ENCODE data around the gene MGMT. TPM values are rescaled to one million over a fixed set of nuclear protein-coding genes. Genes with fewer than 3 reads are reported as not detected.

Gene MGMT
- total and polyA plus RNA-seq, 7 experiments from 2014 or later: 17.6 to 37.1 (median 22.0) TPM

DNA sequence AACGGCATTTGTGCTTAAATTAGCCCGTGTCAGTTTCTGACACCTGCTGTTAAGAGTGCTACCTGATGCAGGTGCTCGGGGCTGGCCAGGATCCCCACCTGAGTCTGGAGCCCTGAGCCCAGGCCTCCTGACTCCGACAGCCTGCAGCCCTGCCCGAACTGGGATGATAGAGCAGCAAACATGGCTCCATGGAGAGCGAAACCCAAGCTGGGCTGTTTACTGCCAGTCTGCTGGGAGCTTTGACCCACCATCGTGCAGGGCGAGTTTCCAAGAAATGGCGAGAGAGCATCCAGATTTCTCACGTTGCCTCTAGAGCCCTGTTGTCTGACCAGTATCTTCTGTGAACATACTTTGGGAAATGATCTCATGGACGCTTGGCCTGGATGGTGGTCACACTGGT, 66.2 kb downstream of the MGMT start:
- Mint-ChIP-seq H3K9me3 (peaks cover 0 to 39% (median 2%) of the 10 kb centered on the region in 11 donors), H3K27ac (no peak overlapping the region), H3K4me1 (peaks cover 0 to 39% (median 30%) of the 10 kb centered on the region in 7 donors), H3K27me3 (no peaks in the 10 kb centered on the region), H3K4me3 (no peak overlapping the region), H3K36me3 (peaks cover 2 to 75% (median 56%) of the 10 kb centered on the region in 5 donors)
- DNase-seq (no peak), ATAC-seq (no peak)
- intact Hi-C loops (cut with micrococcal nuclease): no loop called here
- ChIA-PET CTCF (no interaction called here), POLR2A (no interaction called here)
- no peaks in the 10 kb centered on the region for H3K4me1 ChIP-seq (ENCODE audit: control insufficient read depth in 2 of 2, insufficient read depth in 2 of 2, low read length in 2 of 2)
- H3K9me3 ChIP-seq (ENCODE audit: control insufficient read depth in 2 of 3, low read length in 3 of 3): peaks cover 0 to 4% (median 0%) of the 10 kb centered on the region in 3 experiments
- H3K4me3 ChIP-seq (ENCODE audit: low read length): no peak overlapping the region
- H3K27me3 ChIP-seq (ENCODE audit: control insufficient read depth in 2 of 2, insufficient read depth in 2 of 2, low read length in 2 of 2): no peaks in the 10 kb centered on the region
- no peak overlapping the region for H3K27ac ChIP-seq (ENCODE audit: low read depth, low read length)
- H3K36me3 ChIP-seq (ENCODE audit: control insufficient read depth in 2 of 3, insufficient read depth in 3 of 3, low read length in 3 of 3): peaks cover 0 to 27% (median 0%) of the 10 kb centered on the region in 3 experiments

DNA sequence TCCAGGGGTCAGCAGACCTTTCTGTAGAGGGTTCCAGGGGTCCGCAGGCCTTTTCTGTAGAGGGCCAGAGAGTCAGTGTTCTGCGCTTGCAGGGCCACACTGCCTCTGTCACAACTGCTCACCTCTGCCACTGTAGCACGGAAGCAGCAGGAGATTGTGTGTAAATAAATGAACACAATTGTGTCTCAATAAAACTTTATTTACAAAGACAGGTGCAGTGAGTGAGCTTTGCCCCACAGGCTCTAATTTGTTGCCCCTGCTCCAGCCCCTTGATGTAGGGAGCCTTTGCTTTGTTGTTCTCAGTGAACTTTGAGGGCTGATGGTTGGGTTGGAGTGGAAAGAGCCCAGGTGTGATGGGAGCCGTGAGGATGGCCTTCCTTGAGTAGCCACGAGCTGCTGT, 67.8 kb downstream of the MGMT start:
- Mint-ChIP-seq H3K36me3 (peaks cover 0 to 71% (median 61%) of the 10 kb centered on the region in 5 donors), H3K27me3 (no peaks in the 10 kb centered on the region)
- CTCF ChIA-PET: no interaction called here

GRCh38 chr10:129536336-129536735, 69.3 kb downstream of the MGMT start:
- H3K4me1 Mint-ChIP-seq: peaks cover 0 to 29% (median 20%) of the 10 kb centered on the region in 7 donors
- Histone ChIP-seq H3K4me1 (ENCODE audit: control insufficient read depth in 2 of 2, insufficient read depth in 2 of 2, low read length in 2 of 2) (no peaks in the 10 kb centered on the region), H3K27me3 (ENCODE audit: control insufficient read depth in 2 of 2, insufficient read depth in 2 of 2, low read length in 2 of 2) (no peaks in the 10 kb centered on the region), H3K9me3 (ENCODE audit: control insufficient read depth in 2 of 3, low read length in 3 of 3) (peaks cover 0 to 4% (median 0%) of the 10 kb centered on the region in 3 experiments), H3K4me3 (ENCODE audit: low read length) (no peak overlapping the region), H3K27ac (ENCODE audit: low read depth, low read length) (no peak overlapping the region), H3K36me3 (ENCODE audit: control insufficient read depth in 2 of 3, insufficient read depth in 3 of 3, low read length in 3 of 3) (peaks cover 0 to 27% (median 0%) of the 10 kb centered on the region in 3 experiments)
- ATAC-seq: no peak
- ChIA-PET CTCF (no interaction called here), POLR2A (no interaction called here)
- H3K27ac Mint-ChIP-seq: no peak overlapping the region
- peaks cover 0 to 59% (median 2%) of the 10 kb centered on the region in 11 donors for H3K9me3 Mint-ChIP-seq
- no peak overlapping the region for H3K4me3 Mint-ChIP-seq
- intact Hi-C loops (cut with micrococcal nuclease): no loop called here
- DNase-seq: no peak
- peaks cover 0 to 80% (median 70%) of the 10 kb centered on the region in 5 donors for H3K36me3 Mint-ChIP-seq
- no peaks in the 10 kb centered on the region for H3K27me3 Mint-ChIP-seq

More for the DNA sequence above, 67.8 kb downstream of the MGMT start:
- Histone ChIP-seq H3K27me3 (ENCODE audit: control insufficient read depth in 2 of 2, insufficient read depth in 2 of 2, low read length in 2 of 2) (no peaks in the 10 kb centered on the region), H3K9me3 (ENCODE audit: control insufficient read depth in 2 of 3, low read length in 3 of 3) (peaks cover 0 to 4% (median 0%) of the 10 kb centered on the region in 3 experiments), H3K36me3 (ENCODE audit: control insufficient read depth in 2 of 3, insufficient read depth in 3 of 3, low read length in 3 of 3) (peaks cover 0 to 27% (median 0%) of the 10 kb centered on the region in 3 experiments), H3K4me1 (ENCODE audit: control insufficient read depth in 2 of 2, insufficient read depth in 2 of 2, low read length in 2 of 2) (no peaks in the 10 kb centered on the region), H3K4me3 (ENCODE audit: low read length) (no peak overlapping the region), H3K27ac (ENCODE audit: low read depth, low read length) (no peak overlapping the region)
- DNase-seq: no peak
- H3K27ac Mint-ChIP-seq: no peak overlapping the region
- intact Hi-C loops (cut with micrococcal nuclease): no loop called here
- peaks cover 0 to 33% (median 24%) of the 10 kb centered on the region in 7 donors for H3K4me1 Mint-ChIP-seq
- no peak for ATAC-seq
- no peak overlapping the region for H3K4me3 Mint-ChIP-seq
- POLR2A ChIA-PET: no interaction called here
- H3K9me3 Mint-ChIP-seq: peaks cover 0 to 47% (median 2%) of the 10 kb centered on the region in 11 donors

- ATAC-seq: no peak
- DNase-seq: no peak
- H3K4me1 Mint-ChIP-seq: peaks cover 0 to 26% (median 18%) of the 10 kb centered on the region in 7 donors
- peaks cover 0 to 88% (median 78%) of the 10 kb centered on the region in 5 donors for H3K36me3 Mint-ChIP-seq
- H3K36me3 ChIP-seq (ENCODE audit: control insufficient read depth in 2 of 3, insufficient read depth in 3 of 3, low read length in 3 of 3): peaks cover 0 to 27% (median 0%) of the 10 kb centered on the region in 3 experiments
- no peak overlapping the region for H3K4me3 ChIP-seq (ENCODE audit: low read length)
- CTCF ChIA-PET: no interaction called here
- H3K27me3 Mint-ChIP-seq: no peaks in the 10 kb centered on the region
- no peaks in the 10 kb centered on the region for H3K4me1 ChIP-seq (ENCODE audit: control insufficient read depth in 2 of 2, insufficient read depth in 2 of 2, low read length in 2 of 2)
- intact Hi-C loops (cut with micrococcal nuclease): no loop called here
- no peak overlapping the region for H3K27ac ChIP-seq (ENCODE audit: low read depth, low read length)
- peaks cover 0 to 59% (median 2%) of the 10 kb centered on the region in 11 donors for H3K9me3 Mint-ChIP-seq
- no peak overlapping the region for H3K27ac Mint-ChIP-seq
- no peak overlapping the region for H3K4me3 Mint-ChIP-seq
- POLR2A ChIA-PET: no interaction called here
- peaks cover 0 to 4% (median 0%) of the 10 kb centered on the region in 3 experiments for H3K9me3 ChIP-seq (ENCODE audit: control insufficient read depth in 2 of 3, low read length in 3 of 3)
- H3K27me3 ChIP-seq (ENCODE audit: control insufficient read depth in 2 of 2, insufficient read depth in 2 of 2, low read length in 2 of 2): no peaks in the 10 kb centered on the region
Observed at GRCh38 chr10:129537151-129537550, 70.1 kb downstream of the MGMT start.

- ChIA-PET POLR2A (no interaction called here), CTCF (no interaction called here)
- peaks cover 0 to 23% (median 8%) of the 10 kb centered on the region in 7 donors for H3K4me1 Mint-ChIP-seq
- H3K27me3 Mint-ChIP-seq: no peaks in the 10 kb centered on the region
- Histone ChIP-seq H3K4me3 (ENCODE audit: low read length) (no peak overlapping the region), H3K27ac (ENCODE audit: low read depth, low read length) (no peak overlapping the region), H3K4me1 (ENCODE audit: control insufficient read depth in 2 of 2, insufficient read depth in 2 of 2, low read length in 2 of 2) (no peaks in the 10 kb centered on the region), H3K27me3 (ENCODE audit: control insufficient read depth in 2 of 2, insufficient read depth in 2 of 2, low read length in 2 of 2) (no peaks in the 10 kb centered on the region), H3K9me3 (ENCODE audit: control insufficient read depth in 2 of 3, low read length in 3 of 3) (peaks cover 0 to 4% (median 0%) of the 10 kb centered on the region in 3 experiments), H3K36me3 (ENCODE audit: control insufficient read depth in 2 of 3, insufficient read depth in 3 of 3, low read length in 3 of 3) (peaks cover 0 to 35% (median 0%) of the 10 kb centered on the region in 3 experiments)
- no peak overlapping the region for H3K4me3 Mint-ChIP-seq
- peaks cover 0 to 94% (median 82%) of the 10 kb centered on the region in 5 donors for H3K36me3 Mint-ChIP-seq
- intact Hi-C loops (cut with micrococcal nuclease): no loop called here
- peaks cover 0 to 59% (median 2%) of the 10 kb centered on the region in 11 donors for H3K9me3 Mint-ChIP-seq
- no peak overlapping the region for H3K27ac Mint-ChIP-seq
- ATAC-seq: no peak
- DNase-seq: no peak
Observed at GRCh38 chr10:129538236-129538635, 71.2 kb downstream of the MGMT start.

- Mint-ChIP-seq H3K27me3 (no peaks in the 10 kb centered on the region), H3K36me3 (peaks cover 0 to 90% (median 72%) of the 10 kb centered on the region in 5 donors), H3K4me1 (peaks cover 0 to 11% (median 1%) of the 10 kb centered on the region in 7 donors), H3K4me3 (no peak overlapping the region), H3K9me3 (peaks cover 0 to 40% (median 2%) of the 10 kb centered on the region in 11 donors), H3K27ac (no peak overlapping the region)
- no peaks in the 10 kb centered on the region for H3K9me3 ChIP-seq (ENCODE audit: control insufficient read depth in 2 of 3, low read length in 3 of 3)
- no peak overlapping the region for H3K4me3 ChIP-seq (ENCODE audit: low read length)
- peaks cover 0 to 28% (median 0%) of the 10 kb centered on the region in 3 experiments for H3K36me3 ChIP-seq (ENCODE audit: control insufficient read depth in 2 of 3, insufficient read depth in 3 of 3, low read length in 3 of 3)
- no peaks in the 10 kb centered on the region for H3K27me3 ChIP-seq (ENCODE audit: control insufficient read depth in 2 of 2, insufficient read depth in 2 of 2, low read length in 2 of 2)
- no peak overlapping the region for H3K27ac ChIP-seq (ENCODE audit: low read depth, low read length)
- intact Hi-C loops (cut with micrococcal nuclease): no loop called here
- no peaks in the 10 kb centered on the region for H3K4me1 ChIP-seq (ENCODE audit: control insufficient read depth in 2 of 2, insufficient read depth in 2 of 2, low read length in 2 of 2)
- ChIA-PET POLR2A (no interaction called here), CTCF (no interaction called here)
- no peak for ATAC-seq
- no peak for DNase-seq
Observed at GRCh38 chr10:129541200-129541599, 74.2 kb downstream of the MGMT start.
